ENCODE measurements around the gene EIF1AY.

The EIF1AY gene

GRCh38 chrY:20576506-20576905, 930 bp downstream of the EIF1AY start:
- Mint-ChIP-seq H3K27me3 (no peaks in the 10 kb centered on the region), H3K9me3 (no peaks in the 10 kb centered on the region), H3K27ac (ENCODE audit: low read depth) (peak overlapping the region; percentile 100), H3K36me3 (ENCODE audit: insufficient read depth) (peaks cover 27% of the 10 kb centered on the region), H3K4me1 (peaks cover 47% of the 10 kb centered on the region), H3K4me3 (peak overlapping the region; percentile 94)
- DNase-seq (ENCODE audit: low spot score in 2 of 2): no peak
- no peak for ATAC-seq (replicated peaks; ENCODE audit: extremely low read depth, poor library complexity, severe bottlenecking)

- DNase-seq (ENCODE audit: low spot score in 2 of 2) (no peak), ATAC-seq (replicated peaks; ENCODE audit: extremely low read depth, poor library complexity, severe bottlenecking) (no peak)
- peak overlapping the region; percentile 100 for H3K27ac Mint-ChIP-seq (ENCODE audit: low read depth)
- no peaks in the 10 kb centered on the region for H3K9me3 Mint-ChIP-seq
- peak overlapping the region; percentile 56 for H3K4me3 Mint-ChIP-seq
- no peaks in the 10 kb centered on the region for H3K27me3 Mint-ChIP-seq
- peaks cover 39% of the 10 kb centered on the region for H3K36me3 Mint-ChIP-seq (ENCODE audit: insufficient read depth)
- H3K4me1 Mint-ChIP-seq: peaks cover 54% of the 10 kb centered on the region
Measured at GRCh38 chrY:20578206-20578605, 2.6 kb downstream of the EIF1AY start.

GRCh38 chrY:20581687-20582086, 6.1 kb downstream of the EIF1AY start:
- H3K36me3 Mint-ChIP-seq (ENCODE audit: insufficient read depth): peaks cover 46% of the 10 kb centered on the region
- no peak overlapping the region for H3K4me3 Mint-ChIP-seq
- ATAC-seq (replicated peaks; ENCODE audit: extremely low read depth, poor library complexity, severe bottlenecking): no peak
- peak overlapping the region; percentile 49 for H3K27ac Mint-ChIP-seq (ENCODE audit: low read depth)
- no peaks in the 10 kb centered on the region for H3K9me3 Mint-ChIP-seq
- H3K27me3 Mint-ChIP-seq: no peaks in the 10 kb centered on the region
- H3K4me1 Mint-ChIP-seq: peaks cover 32% of the 10 kb centered on the region
- DNase-seq (ENCODE audit: low spot score in 2 of 2): no peak

GRCh38 chrY:20586161-20586560, 10.6 kb downstream of the EIF1AY start:
- Mint-ChIP-seq H3K4me1 (peaks cover 15% of the 10 kb centered on the region), H3K27me3 (no peaks in the 10 kb centered on the region), H3K4me3 (no peak overlapping the region), H3K36me3 (ENCODE audit: insufficient read depth) (peaks cover 51% of the 10 kb centered on the region), H3K27ac (ENCODE audit: low read depth) (no peak overlapping the region), H3K9me3 (no peaks in the 10 kb centered on the region)
- ATAC-seq (replicated peaks; ENCODE audit: extremely low read depth, poor library complexity, severe bottlenecking): no peak
- no peak for DNase-seq (ENCODE audit: low spot score in 2 of 2)
